ENCODE measurements around the gene GPN1. TPM values are rescaled to one million over a fixed set of nuclear protein-coding genes. Genes with fewer than 3 reads are reported as not detected.
"Not testable (repeated sequence)": the region's sequence is repeated elsewhere in the genome, so short reads cannot be mapped to it uniquely, and the experiment has no call there.

Gene GPN1
- total RNA-seq, 2 donors from 2014 or later = 38.5 to 55.4 TPM

DNA sequence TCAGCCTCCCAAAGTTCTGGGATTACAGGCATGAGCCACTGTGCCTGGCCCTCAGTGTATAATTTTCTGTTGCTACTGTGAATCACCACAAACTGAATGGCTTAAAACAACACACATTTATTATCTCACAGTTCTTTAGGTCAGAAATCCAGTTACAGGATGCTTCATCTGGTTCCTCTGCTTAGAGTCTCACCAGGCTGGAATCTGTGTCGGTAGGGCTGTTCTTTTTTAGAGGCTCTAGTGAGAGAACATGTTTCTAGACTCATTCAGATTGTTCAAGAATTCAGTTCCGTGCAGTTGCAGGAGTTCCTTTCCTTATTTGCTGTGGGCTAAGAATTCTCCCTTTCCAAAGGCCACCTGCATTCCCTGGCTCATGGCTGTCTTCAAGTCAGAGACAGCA, 22.2 kb upstream of the GPN1 start:
- Mint-ChIP-seq H3K4me3 (no peak overlapping the region), H3K27me3 (no peaks in the 10 kb centered on the region), H3K27ac (no peak overlapping the region), H3K4me1 (no peaks in the 10 kb centered on the region), H3K36me3 (ENCODE audit: low read depth) (peaks cover 88% of the 10 kb centered on the region), H3K9me3 (no peaks in the 10 kb centered on the region)
- ATAC-seq (replicated peaks) = no peak

DNA sequence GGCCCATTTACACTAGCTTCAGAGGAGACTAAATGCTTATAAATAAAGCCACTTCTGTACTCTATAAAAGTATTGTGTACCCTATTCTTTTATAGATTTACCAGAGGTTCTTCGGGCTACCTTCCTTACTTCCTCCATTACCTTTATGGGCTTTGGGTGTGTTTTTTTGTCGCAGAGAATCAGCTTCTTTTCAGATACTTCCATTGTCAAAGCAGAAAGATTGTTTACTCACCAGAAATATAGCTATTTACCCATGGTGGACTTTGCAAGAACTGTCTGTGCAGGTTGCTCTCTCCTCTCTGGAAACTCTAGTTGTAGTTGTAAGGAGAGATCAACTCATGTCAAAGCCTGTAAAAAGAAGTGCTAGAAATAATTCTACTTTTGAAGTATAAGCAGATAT, 14.9 kb upstream of the GPN1 start:
- Mint-ChIP-seq H3K27ac (no peak overlapping the region), H3K27me3 (no peaks in the 10 kb centered on the region), H3K4me1 (no peaks in the 10 kb centered on the region)

DNA sequence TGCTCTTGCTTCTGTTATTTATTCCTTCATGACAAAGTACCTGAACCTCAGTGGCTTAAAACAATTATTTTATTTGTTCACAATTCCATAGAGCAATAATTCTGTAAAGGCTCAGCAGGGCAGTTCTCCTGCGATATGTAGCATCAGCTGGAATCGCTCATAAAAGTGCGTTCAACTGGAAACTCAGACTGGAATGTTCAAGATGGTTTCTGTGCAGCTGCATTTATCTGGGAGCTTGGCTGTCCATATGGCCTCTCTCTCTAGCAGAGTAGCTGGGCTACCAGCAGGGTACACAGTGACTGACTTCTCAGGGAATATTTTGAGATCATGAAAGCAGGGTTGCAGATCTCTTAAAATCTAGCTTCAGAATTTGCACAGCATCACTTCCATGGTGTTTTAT, 13.5 kb upstream of the GPN1 start:
- no peak overlapping the region for H3K27ac Mint-ChIP-seq
- ATAC-seq (replicated peaks) = no peak
- peaks cover 89% of the 10 kb centered on the region for H3K36me3 Mint-ChIP-seq (ENCODE audit: low read depth)
- H3K4me1 Mint-ChIP-seq = no peaks in the 10 kb centered on the region
- no peaks in the 10 kb centered on the region for H3K9me3 Mint-ChIP-seq
- H3K4me3 Mint-ChIP-seq = no peak overlapping the region
- H3K27me3 Mint-ChIP-seq = no peaks in the 10 kb centered on the region

More for the DNA sequence above, 14.9 kb upstream of the GPN1 start:
- H3K4me3 Mint-ChIP-seq = no peak overlapping the region
- no peaks in the 10 kb centered on the region for H3K9me3 Mint-ChIP-seq
- peaks cover 88% of the 10 kb centered on the region for H3K36me3 Mint-ChIP-seq (ENCODE audit: low read depth)
- no peak for ATAC-seq (replicated peaks)

DNA sequence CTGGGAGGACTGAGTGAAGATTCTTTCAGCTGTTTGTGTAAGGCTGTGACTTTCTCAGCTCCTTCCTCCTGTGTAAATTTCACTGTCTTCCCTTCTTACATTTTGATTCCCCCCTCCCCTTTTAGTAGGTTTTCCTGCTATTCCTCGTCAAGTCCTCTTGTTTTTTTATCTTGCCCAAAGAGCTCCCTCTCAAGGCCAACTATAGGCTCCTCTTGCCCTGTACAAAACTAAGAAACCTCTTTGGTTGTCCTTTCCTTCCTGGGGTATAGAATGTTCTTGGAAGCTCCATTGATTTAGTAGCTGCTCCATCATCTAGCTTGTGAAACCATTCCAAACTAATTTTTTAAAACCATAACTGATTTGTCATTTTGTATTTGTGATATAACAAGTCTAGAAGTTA, 7.3 kb upstream of the GPN1 start:
- Mint-ChIP-seq H3K4me3 (no peak overlapping the region), H3K27me3 (no peaks in the 10 kb centered on the region), H3K27ac (no peak overlapping the region), H3K36me3 (ENCODE audit: low read depth) (peaks cover 83% of the 10 kb centered on the region), H3K9me3 (no peaks in the 10 kb centered on the region), H3K4me1 (no peaks in the 10 kb centered on the region)
- no peak for ATAC-seq (replicated peaks)

DNA sequence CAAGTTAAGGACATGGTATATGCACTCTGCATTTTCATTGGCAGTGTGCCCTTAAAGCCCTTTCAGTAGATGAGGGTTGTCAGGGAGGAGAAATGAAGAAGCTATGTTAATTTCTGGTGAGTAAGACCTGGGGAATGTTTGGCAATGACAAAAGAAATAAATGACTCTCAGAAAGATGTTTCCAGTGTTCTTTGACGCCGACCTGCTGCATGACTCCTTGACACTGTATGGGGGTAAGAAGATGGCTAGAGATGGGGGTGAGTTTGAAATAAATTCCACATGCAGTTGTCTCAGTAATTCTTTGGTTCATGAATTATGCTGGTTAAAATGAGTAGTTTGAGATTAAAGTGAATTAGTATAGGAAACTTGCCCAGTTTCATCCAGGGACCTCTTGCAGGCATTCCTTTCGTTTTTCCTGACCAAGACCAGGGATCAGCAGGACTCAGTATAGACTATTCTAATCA, 5.9 kb upstream of the GPN1 start:
- peak; percentile 21 for ATAC-seq (replicated peaks)
- Mint-ChIP-seq H3K4me1 (peaks cover 5% of the 10 kb centered on the region), H3K27me3 (no peaks in the 10 kb centered on the region), H3K36me3 (ENCODE audit: low read depth) (peaks cover 69% of the 10 kb centered on the region), H3K9me3 (no peaks in the 10 kb centered on the region), H3K27ac (no peak overlapping the region), H3K4me3 (no peak overlapping the region)

DNA sequence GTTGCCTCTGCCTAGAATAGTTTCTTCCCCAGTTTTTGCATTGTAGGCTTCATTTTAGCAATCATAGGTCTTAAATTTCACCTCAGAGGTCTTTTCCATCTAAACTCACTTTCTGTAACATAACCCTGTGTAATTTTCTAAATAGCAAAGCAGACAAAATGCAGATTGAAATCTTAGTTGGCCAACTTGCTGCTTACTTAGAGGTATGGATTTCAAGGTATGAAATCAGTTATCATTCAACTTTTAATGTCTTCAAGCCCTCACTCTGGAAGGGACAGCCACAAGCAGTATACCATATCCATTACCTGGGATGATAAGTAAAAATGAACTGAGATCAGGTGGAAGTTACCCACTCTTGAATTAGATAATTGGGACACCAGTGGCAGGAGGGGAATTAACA, 3.9 kb upstream of the GPN1 start:
- ATAC-seq (replicated peaks) = no peak
- Mint-ChIP-seq H3K9me3 (no peaks in the 10 kb centered on the region), H3K4me1 (peaks cover 11% of the 10 kb centered on the region), H3K27ac (no peak overlapping the region), H3K27me3 (no peaks in the 10 kb centered on the region), H3K36me3 (ENCODE audit: low read depth) (peaks cover 52% of the 10 kb centered on the region), H3K4me3 (no peak overlapping the region)

DNA sequence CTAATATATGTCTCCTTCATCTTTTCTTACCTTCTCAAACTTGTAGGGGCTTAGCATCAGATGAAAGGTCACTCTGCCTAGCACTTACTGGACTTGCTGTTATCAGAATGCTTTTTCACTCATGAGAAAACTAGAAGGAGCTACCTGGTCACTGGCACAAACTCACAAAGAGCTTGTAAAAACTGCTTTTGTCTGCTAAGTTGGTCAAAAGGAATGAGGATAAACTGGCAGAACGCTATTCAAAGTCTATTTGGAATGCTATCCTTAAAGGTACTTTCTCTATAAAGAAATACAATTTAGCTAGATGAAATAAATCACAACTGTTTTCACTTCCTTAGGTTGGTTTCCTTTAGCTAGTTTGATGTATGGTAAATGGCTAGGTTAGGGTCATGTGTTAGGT, 2.5 kb upstream of the GPN1 start:
- peaks cover 39% of the 10 kb centered on the region for H3K36me3 Mint-ChIP-seq (ENCODE audit: low read depth)
- not testable (repeated sequence) for H3K27ac Mint-ChIP-seq; H3K4me3 Mint-ChIP-seq; H3K27me3 Mint-ChIP-seq; H3K9me3 Mint-ChIP-seq; ATAC-seq (replicated peaks)
- peaks cover 21% of the 10 kb centered on the region for H3K4me1 Mint-ChIP-seq

DNA sequence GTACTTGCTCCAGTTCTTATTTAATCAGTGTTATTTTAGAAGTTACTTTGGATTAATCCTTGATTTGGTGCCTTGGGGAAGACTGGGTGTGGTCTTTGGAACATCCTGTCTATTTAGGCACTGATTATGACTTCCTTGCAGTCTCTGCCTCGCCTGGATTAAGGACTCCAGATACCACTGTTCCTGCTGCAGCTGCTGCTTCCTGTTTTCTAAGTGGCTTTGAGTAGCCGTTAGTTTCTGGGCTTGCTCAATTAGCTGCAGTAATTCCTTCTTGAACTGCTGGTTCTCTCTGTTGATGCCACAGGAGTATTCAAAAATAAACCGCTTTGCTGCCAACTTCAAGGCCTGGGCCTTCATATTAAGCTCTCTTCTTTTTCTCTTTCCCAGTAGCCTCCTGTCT, 1.9 kb upstream of the GPN1 start:
- Mint-ChIP-seq H3K36me3 (ENCODE audit: low read depth) (peaks cover 33% of the 10 kb centered on the region), H3K4me1 (peaks cover 23% of the 10 kb centered on the region)
- not testable (repeated sequence) for H3K27me3 Mint-ChIP-seq; H3K27ac Mint-ChIP-seq; H3K9me3 Mint-ChIP-seq; H3K4me3 Mint-ChIP-seq; ATAC-seq (replicated peaks)

DNA sequence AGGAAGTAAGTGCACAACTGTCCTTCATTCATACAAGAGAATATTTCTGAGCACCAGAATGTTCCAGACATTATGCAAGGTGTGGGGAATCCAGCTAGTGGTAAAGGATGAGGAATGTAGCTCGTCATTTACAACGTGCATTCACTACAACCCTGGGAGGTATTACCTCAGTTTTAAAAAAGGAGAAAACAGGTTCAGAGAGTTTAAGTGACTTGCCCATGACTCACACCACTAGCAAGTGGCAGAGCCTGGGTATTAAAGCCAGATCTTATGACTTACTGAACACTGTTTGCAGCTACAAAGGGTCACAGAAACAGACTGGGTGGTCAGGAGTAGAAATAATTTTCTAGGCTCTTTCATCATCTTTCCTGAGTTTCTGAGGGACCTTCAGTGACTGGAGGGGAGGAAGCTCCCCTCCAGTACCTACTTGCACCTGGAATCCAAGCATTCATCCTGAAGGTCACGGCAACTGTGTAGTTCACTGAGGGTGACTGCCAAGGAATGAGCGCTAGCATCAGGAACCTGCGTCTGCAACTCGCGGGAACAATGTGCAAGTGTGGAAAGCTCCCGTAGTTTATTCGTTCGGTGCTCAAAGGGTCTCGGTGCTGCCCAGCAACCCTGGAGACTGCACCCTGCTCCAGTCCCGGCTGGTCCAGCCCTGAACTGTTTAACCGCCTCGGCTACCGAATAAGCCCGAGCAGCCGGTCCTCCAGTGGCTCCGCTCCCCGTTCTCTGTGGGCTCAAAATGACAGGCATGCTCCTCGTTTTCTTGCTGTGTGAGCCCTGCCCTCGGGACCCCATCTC, 685 bp upstream of the GPN1 start:
- Mint-ChIP-seq H3K36me3 (ENCODE audit: low read depth) (peaks cover 20% of the 10 kb centered on the region), H3K27me3 (no peaks in the 10 kb centered on the region), H3K4me3 (no peak overlapping the region), H3K9me3 (no peaks in the 10 kb centered on the region), H3K4me1 (peaks cover 28% of the 10 kb centered on the region), H3K27ac (no peak overlapping the region)
- ATAC-seq (replicated peaks) = peak; percentile 65

DNA sequence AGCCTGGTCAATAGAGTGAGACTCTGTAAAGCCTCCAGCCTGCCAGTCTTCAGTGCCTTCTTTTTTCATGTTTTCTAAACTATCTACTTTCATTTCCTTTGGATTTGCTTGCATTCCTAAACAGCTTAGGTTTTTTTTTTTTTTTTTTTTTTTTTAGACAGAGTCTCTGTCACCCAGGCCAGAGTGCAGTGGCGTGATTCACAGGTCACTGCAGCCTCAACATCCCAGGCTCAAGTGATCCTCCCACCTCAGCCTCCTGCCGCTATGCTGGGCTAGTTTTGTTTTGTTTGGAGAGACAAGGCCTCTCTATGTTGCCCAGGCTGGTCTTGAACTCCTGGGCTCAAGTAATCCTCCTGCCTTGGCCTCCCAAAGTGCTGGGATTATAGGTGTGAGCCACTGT, 1.4 kb downstream of the GPN1 start:
- H3K27me3 Mint-ChIP-seq; ATAC-seq (replicated peaks); H3K4me3 Mint-ChIP-seq; H3K9me3 Mint-ChIP-seq; H3K27ac Mint-ChIP-seq; H3K36me3 Mint-ChIP-seq (ENCODE audit: low read depth): not testable (repeated sequence)
- peaks cover 28% of the 10 kb centered on the region for H3K4me1 Mint-ChIP-seq

DNA sequence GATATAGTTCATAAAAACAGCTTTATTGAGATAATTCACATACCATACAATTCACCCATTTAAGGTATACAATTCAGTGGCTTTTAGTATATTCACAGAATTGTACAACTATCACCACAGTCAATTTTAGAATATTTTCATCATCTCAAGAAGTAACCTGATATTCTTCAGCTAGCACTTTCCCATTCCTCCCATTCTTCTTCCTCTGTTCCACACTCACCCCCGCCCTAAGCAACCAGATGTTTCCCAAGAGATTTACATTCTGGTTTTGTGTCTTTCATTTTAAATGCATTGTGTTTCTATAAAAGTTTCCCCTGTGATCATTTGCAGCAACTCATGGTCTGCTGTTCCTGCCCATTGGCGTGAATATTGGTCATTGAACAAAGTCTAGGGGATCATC, 5.4 kb downstream of the GPN1 start:
- peaks cover 33% of the 10 kb centered on the region for H3K4me1 Mint-ChIP-seq
- no peak for ATAC-seq (replicated peaks)
- no peaks in the 10 kb centered on the region for H3K27me3 Mint-ChIP-seq
- no peaks in the 10 kb centered on the region for H3K9me3 Mint-ChIP-seq
- no peak overlapping the region for H3K27ac Mint-ChIP-seq
- peaks cover 19% of the 10 kb centered on the region for H3K36me3 Mint-ChIP-seq (ENCODE audit: low read depth)
- no peak overlapping the region for H3K4me3 Mint-ChIP-seq

DNA sequence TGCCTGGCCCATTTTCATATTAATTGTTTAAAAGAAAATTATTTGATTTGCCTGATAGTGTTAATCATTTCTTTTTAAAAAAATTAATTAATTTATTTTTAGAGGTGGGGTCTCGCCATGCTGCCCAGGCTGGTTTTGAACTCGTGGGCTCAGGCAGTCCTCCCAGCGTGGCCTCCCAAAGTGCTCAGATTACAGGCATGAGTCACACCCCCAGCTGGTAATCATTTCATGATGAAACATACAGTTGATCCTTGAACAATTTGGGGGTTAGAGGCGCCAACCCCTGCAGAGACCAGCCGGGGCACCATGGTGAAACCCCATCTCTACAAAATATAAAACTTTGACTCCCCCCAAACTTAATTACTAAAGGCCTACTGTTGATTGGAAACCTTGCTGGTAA, 7.9 kb downstream of the GPN1 start:
- no peaks in the 10 kb centered on the region for H3K27me3 Mint-ChIP-seq
- no peak for ATAC-seq (replicated peaks)
- H3K36me3 Mint-ChIP-seq (ENCODE audit: low read depth) = peaks cover 43% of the 10 kb centered on the region
- no peaks in the 10 kb centered on the region for H3K9me3 Mint-ChIP-seq
- peaks cover 18% of the 10 kb centered on the region for H3K4me1 Mint-ChIP-seq
- no peak overlapping the region for H3K4me3 Mint-ChIP-seq
- H3K27ac Mint-ChIP-seq = no peak overlapping the region

DNA sequence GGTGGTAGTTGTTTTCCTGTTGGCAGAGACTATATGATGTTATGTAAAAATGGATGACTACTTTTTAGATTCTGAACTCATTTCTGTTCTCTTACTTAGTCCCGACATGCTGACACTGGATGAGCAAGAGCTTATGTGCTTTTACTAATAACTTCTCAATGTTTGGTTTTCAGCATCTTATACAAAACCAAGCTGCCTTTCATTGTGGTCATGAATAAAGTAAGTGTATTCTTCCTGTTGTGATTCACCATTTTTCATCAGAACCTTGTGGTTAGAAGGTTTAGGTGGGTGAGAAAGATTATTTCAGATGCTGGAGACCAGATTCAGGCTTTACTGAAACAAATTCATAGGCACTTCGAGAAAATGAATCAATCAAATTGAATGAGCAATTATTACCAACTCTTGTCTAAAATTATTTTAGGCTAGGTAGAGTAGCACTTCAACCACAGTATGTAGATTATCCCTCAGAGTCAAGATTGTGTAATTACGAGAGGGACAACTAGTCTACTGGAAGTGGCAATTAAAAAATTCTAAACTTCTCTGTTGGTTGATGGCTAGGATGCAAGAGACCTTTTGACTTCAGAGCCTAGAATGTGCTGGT, 9.3 kb downstream of the GPN1 start:
- H3K4me1 Mint-ChIP-seq = peaks cover 12% of the 10 kb centered on the region
- ATAC-seq (replicated peaks) = peak; percentile 88
- no peaks in the 10 kb centered on the region for H3K9me3 Mint-ChIP-seq
- peak overlapping the region; percentile 97 for H3K27ac Mint-ChIP-seq
- H3K36me3 Mint-ChIP-seq (ENCODE audit: low read depth) = peaks cover 57% of the 10 kb centered on the region
- H3K4me3 Mint-ChIP-seq = peak overlapping the region; percentile 73
- no peaks in the 10 kb centered on the region for H3K27me3 Mint-ChIP-seq

DNA sequence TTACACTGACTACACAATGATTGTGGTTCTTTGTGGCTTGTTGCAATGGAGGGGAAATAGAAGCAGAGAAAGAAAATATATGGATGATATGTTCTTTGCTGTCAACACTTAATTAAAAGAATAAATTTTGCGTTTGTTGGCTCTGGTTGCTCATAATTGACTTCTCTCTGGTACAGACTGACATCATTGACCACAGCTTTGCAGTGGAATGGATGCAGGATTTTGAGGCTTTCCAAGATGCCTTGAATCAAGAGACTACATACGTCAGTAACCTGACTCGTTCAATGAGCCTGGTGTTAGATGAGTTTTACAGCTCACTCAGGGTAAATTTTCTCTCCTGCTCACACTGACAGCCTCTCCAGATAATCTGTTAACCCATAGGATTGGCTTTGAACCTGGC, 9.9 kb downstream of the GPN1 start:
- peak; percentile 66 for ATAC-seq (replicated peaks)
- H3K4me3 Mint-ChIP-seq = peak overlapping the region; percentile 73
- peaks cover 63% of the 10 kb centered on the region for H3K36me3 Mint-ChIP-seq (ENCODE audit: low read depth)
- H3K4me1 Mint-ChIP-seq = peaks cover 12% of the 10 kb centered on the region
- peak overlapping the region; percentile 97 for H3K27ac Mint-ChIP-seq
- H3K9me3 Mint-ChIP-seq = no peaks in the 10 kb centered on the region
- H3K27me3 Mint-ChIP-seq = no peaks in the 10 kb centered on the region

DNA sequence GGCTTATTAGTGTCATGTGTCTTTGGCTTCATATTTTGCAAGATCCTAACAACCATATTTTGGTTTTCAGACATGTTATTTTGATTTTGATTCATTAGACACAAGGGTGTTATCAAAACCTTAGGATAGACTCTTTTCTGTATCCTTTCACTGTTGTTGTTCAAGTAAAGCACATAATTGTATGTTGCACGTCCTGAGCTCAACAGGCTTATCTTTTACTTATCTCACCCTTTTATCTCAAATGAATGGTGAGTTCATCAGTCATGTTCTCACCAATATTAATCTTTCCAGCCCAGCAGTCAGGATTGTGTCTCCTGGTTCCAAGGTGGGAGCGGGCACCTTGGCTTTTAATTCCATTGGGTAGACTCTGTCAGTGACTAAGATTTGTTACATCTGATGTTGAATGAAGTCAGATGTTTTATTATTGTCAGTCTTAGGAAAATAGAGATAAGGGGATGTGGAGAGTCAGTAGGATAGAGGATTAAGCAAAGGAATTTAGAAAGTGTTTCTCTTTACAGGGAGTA, 11.9 kb downstream of the GPN1 start:
- no peak overlapping the region for H3K27ac Mint-ChIP-seq
- H3K9me3 Mint-ChIP-seq = no peaks in the 10 kb centered on the region
- no peak for ATAC-seq (replicated peaks)
- peaks cover 83% of the 10 kb centered on the region for H3K36me3 Mint-ChIP-seq (ENCODE audit: low read depth)
- H3K4me1 Mint-ChIP-seq = peaks cover 12% of the 10 kb centered on the region
- H3K27me3 Mint-ChIP-seq = no peaks in the 10 kb centered on the region
- H3K4me3 Mint-ChIP-seq = no peak overlapping the region
